ENCODE data around the gene ZDHHC22. TPM values are rescaled to one million over a fixed set of nuclear protein-coding genes. Genes with fewer than 3 reads are reported as not detected.

Gene ZDHHC22
- total RNA-seq, 1 donor from 2014 or later: 0.40 TPM

GRCh38 chr14:77128414-77128891 is 13.1 kb downstream of the ZDHHC22 start:
- DNase-seq (ENCODE audit: low read depth): no peak

- DNase-seq (ENCODE audit: low read depth): no peak
Measured at GRCh38 chr14:77126461-77126990, 15.1 kb downstream of the ZDHHC22 start.

GRCh38 chr14:77125823-77126325 is 15.7 kb downstream of the ZDHHC22 start:
- no peak for DNase-seq (ENCODE audit: low read depth)

- peak; percentile 26 for DNase-seq (ENCODE audit: low read depth)
Measured at GRCh38 chr14:77125281-77125801, 16.2 kb downstream of the ZDHHC22 start.

GRCh38 chr14:77124345-77125280 is 17.0 kb downstream of the ZDHHC22 start:
- no peak for DNase-seq (ENCODE audit: low read depth)

GRCh38 chr14:77123381-77124325 is 17.9 kb downstream of the ZDHHC22 start:
- no peak for DNase-seq (ENCODE audit: low read depth)

- DNase-seq (ENCODE audit: low read depth): no peak
Measured at GRCh38 chr14:77122526-77123125, 19.0 kb downstream of the ZDHHC22 start.

- peak; percentile 58 for DNase-seq (ENCODE audit: low read depth)
Measured at GRCh38 chr14:77120771-77121743, 20.5 kb downstream of the ZDHHC22 start.

- no peak for DNase-seq (ENCODE audit: low read depth)
Measured at GRCh38 chr14:77119851-77120250, 21.7 kb downstream of the ZDHHC22 start.

GRCh38 chr14:77116172-77116817 is 25.3 kb downstream of the ZDHHC22 start:
- no peak for DNase-seq (ENCODE audit: low read depth)

GRCh38 chr14:77114609-77115008 is 27.0 kb downstream of the ZDHHC22 start:
- no peak for DNase-seq (ENCODE audit: low read depth)

- no peak for DNase-seq (ENCODE audit: low read depth)
Measured at GRCh38 chr14:77113644-77114043, 27.9 kb downstream of the ZDHHC22 start.

- no peak for DNase-seq (ENCODE audit: low read depth)
Measured at GRCh38 chr14:77111021-77111420, 30.6 kb downstream of the ZDHHC22 start.

GRCh38 chr14:77110286-77110685 is 31.3 kb downstream of the ZDHHC22 start:
- DNase-seq (ENCODE audit: low read depth): no peak

- DNase-seq (ENCODE audit: low read depth): no peak
Measured at GRCh38 chr14:77109656-77110055, 31.9 kb downstream of the ZDHHC22 start.

- peak; percentile 52 for DNase-seq (ENCODE audit: low read depth)
Measured at GRCh38 chr14:77108753-77109152, 32.8 kb downstream of the ZDHHC22 start.

GRCh38 chr14:77107228-77107627 is 34.4 kb downstream of the ZDHHC22 start:
- no peak for DNase-seq (ENCODE audit: low read depth)

- peak; percentile 52 for DNase-seq (ENCODE audit: low read depth)
Measured at GRCh38 chr14:77106666-77107065, 34.9 kb downstream of the ZDHHC22 start.

Data from myocyte (in vitro differentiated cells).